NCI-H82 treated with DMSO at 0.1 percent for 48 hours (cell line): ENCODE results near the gene GRIK5.
"Not testable (repeated sequence)": the region's sequence is repeated elsewhere in the genome, so short reads cannot be mapped to it uniquely, and the experiment has no call there.

Experiments
- DNase-seq: peaks from one replicate; lab custom pipeline; 2025; ENCODE audit not compliant: unreplicated experiment; lab: John Stamatoyannopoulos, UW

Gene GRIK5

GRCh38 chr19:42053037-42053935 lies 16.7 kb downstream of the GRIK5 start:
- no peak for DNase-seq

GRCh38 chr19:42052241-42052863 lies 17.7 kb downstream of the GRIK5 start:
- peak; percentile 97 for DNase-seq

- no peak for DNase-seq
Measured at GRCh38 chr19:42051166-42052115, 18.6 kb downstream of the GRIK5 start.

GRCh38 chr19:42048992-42049391 lies 21.0 kb downstream of the GRIK5 start:
- no peak for DNase-seq

GRCh38 chr19:42045575-42045974 lies 24.4 kb downstream of the GRIK5 start:
- no peak for DNase-seq

GRCh38 chr19:42042455-42043170 lies 27.4 kb downstream of the GRIK5 start:
- DNase-seq: peak; percentile 64

GRCh38 chr19:42040491-42040890 lies 29.5 kb downstream of the GRIK5 start:
- not testable (repeated sequence) for DNase-seq

- DNase-seq: no peak
Measured at GRCh38 chr19:42040031-42040430, 30.0 kb downstream of the GRIK5 start.

- DNase-seq: no peak
Measured at GRCh38 chr19:42038666-42039065, 31.3 kb downstream of the GRIK5 start.

GRCh38 chr19:42037649-42038048 lies 32.4 kb downstream of the GRIK5 start:
- DNase-seq: no peak

GRCh38 chr19:42034640-42035391 lies 35.2 kb downstream of the GRIK5 start:
- peak; percentile 73 for DNase-seq

- DNase-seq: no peak
Measured at GRCh38 chr19:42033413-42033812, 36.6 kb downstream of the GRIK5 start.

- no peak for DNase-seq
Measured at GRCh38 chr19:42032431-42032830, 37.6 kb downstream of the GRIK5 start.

GRCh38 chr19:42030645-42031440 lies 39.2 kb downstream of the GRIK5 start:
- no peak for DNase-seq

- peak; percentile 45 for DNase-seq
Measured at GRCh38 chr19:42028304-42029216, 41.4 kb downstream of the GRIK5 start.

- DNase-seq: no peak
Measured at GRCh38 chr19:42024622-42025111, 45.3 kb downstream of the GRIK5 start.

- no peak for DNase-seq
Measured at GRCh38 chr19:42023943-42024260, 46.1 kb downstream of the GRIK5 start.
